Middle frontal gyrus (tissue), 1 donor: ENCODE data around the gene XRRA1.
"Not testable (repeated sequence)": the region's sequence is repeated elsewhere in the genome, so short reads cannot be mapped to it uniquely, and the experiment has no call there.

Experiments
- DNase-seq: peaks from one replicate; pipeline ENCODE4 v3.0.0-alpha.2; 2015; ENCODE audit warnings: low spot score; ENCODE audit errors: extremely low spot score

The XRRA1 gene

GRCh38 chr11:74905326-74905725, 43.6 kb downstream of the XRRA1 start:
- DNase-seq, result no peak

- DNase-seq, result no peak
Observed at GRCh38 chr11:74902342-74902741, 46.5 kb downstream of the XRRA1 start.

DNA sequence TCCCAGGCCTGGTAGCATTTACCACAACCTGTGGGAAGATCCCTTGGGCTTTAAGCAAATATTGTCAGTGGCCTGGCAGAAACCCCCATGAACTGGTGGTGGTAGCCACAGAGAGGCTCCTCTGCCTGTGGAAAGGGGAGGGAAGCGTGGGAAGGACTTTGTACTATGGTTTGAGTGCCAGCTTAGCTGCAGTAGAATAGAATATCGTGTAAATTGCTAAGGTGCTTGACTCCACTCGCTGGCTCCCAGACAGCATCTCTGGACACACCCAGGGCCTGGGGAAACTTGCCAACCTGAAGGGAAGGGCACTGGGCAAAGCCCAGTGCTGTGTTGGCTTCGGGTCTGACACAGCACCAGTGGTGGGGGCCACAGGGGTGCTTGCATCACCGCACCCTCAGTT, 52.6 kb downstream of the XRRA1 start:
- DNase-seq, result no peak

GRCh38 chr11:74895340-74896116, 53.4 kb downstream of the XRRA1 start:
- no peak for DNase-seq

- not testable (repeated sequence) for DNase-seq
Observed at GRCh38 chr11:74893015-74893414, 55.9 kb downstream of the XRRA1 start.

DNA sequence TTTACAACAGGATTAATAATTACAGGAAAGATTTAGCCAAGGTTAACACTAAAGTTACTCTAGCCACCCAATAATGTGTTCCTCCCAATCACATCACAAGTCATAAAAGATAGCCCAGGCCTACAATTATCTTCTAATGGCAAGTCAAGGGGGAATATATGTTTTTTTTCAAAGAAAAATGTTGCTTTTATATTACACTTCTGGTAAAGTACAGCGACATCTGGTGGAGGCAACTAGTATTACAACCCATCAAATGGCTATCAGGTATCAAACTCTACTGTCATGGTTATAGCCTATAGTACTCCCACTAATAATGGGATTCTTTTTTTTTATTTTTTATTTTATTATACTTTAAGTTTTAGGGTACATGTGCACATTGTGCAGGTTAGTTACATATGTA, 71.8 kb downstream of the XRRA1 start:
- DNase-seq, result no peak

DNA sequence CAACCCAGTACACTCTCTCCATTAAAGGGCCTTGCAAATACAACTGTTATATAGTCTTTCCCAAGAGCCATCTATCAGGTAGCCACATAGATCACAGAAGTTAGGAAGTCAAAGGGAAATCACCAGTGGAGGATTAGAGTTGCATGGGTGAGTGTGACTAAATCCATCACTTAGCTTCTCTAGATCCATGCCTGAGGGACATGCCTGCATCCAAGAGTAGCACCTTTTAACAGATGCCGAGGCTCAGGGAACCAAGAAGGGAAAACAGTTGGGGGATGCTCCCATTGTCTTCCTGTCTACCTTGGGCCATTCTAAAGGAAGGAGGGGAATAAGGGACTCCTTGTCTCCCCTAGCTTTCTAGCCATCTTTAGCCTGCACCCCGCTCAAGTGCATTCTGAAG, 77.9 kb downstream of the XRRA1 start:
- DNase-seq, result no peak

DNA sequence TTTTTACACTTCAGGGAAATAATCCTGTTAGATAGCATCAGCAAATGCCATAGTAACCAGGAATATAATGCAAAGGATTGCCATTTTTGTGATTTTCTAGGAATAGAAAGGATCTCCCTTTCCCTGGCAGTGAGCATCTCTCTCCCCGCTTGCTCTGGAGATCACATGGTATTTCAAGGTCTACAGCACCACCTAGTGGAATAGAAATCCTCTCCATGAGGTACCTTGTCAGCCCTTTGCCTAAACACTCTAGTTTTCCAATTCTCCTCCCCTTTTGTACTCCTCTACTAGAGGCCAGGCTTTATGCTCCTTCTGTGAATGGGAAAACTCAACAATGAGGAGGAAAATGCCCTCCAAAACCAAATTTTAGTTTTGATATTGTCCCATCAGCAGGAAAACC, 78.4 kb downstream of the XRRA1 start:
- no peak for DNase-seq

GRCh38 chr11:74866557-74866956, 82.3 kb downstream of the XRRA1 start:
- DNase-seq, result no peak

DNA sequence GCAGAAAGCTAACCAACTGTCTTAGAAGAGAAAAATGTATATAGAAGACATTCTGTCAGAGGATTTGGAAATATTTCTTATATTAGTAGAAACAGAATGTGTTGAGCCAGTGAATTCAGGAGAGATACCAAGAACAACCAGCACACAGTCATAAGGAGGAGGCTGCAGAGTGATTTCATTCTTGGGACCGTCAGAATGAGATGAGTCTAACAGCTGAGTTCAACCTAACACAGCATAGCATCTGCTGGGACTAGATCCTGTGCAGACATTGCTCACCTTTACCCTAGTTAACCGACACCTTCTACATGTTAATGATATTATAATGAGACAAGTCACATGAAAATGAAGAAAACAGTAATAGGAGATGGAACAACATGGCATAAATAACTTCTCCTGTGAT, 85.5 kb downstream of the XRRA1 start:
- DNase-seq, result no peak

GRCh38 chr11:74860743-74861142, 88.1 kb downstream of the XRRA1 start:
- no peak for DNase-seq

DNA sequence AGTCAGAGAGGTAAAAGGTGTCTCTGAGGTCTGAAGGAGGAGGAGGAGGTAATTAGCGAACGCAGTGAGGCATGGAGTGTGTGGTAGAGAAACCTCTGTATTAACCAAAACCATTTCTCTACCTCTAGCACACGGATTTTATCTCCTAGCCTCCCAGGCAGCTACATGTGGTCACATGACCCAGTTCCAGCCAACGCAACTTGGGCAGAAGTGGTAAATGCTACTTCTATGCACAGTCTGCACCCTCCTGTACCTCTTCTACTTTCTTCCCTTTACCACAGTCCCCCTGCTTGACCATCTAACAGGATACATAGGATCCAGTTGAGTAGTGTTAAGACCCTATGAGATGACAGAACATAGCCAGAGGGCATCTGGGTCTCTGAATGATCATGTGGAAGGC, 95.7 kb downstream of the XRRA1 start:
- no peak for DNase-seq

- no peak for DNase-seq
Observed at GRCh38 chr11:74849525-74850391, 99.1 kb downstream of the XRRA1 start.

- no peak for DNase-seq
Observed at GRCh38 chr11:74847895-74848294, 101.0 kb downstream of the XRRA1 start.

- DNase-seq, result no peak
Observed at GRCh38 chr11:74847395-74847794, 101.5 kb downstream of the XRRA1 start.

DNA sequence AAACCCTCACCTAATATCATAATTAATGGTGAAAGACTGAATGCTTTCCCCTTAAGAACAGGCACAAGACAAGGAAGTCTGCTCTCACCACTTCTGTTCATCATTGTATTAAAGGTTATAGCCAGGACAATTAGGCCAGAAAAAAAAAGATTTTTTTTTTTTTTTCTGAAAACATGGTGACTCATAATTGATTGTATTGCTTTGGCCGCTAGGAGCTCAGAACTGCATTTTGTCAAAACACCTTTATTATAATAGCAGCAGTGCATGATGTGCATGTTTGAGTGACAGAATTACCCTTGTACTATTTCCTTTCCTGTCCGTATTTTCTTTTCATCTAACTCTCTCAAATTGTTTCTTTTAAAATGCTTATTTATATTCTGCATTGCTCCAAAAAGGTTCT, 102.1 kb downstream of the XRRA1 start:
- no peak for DNase-seq

DNA sequence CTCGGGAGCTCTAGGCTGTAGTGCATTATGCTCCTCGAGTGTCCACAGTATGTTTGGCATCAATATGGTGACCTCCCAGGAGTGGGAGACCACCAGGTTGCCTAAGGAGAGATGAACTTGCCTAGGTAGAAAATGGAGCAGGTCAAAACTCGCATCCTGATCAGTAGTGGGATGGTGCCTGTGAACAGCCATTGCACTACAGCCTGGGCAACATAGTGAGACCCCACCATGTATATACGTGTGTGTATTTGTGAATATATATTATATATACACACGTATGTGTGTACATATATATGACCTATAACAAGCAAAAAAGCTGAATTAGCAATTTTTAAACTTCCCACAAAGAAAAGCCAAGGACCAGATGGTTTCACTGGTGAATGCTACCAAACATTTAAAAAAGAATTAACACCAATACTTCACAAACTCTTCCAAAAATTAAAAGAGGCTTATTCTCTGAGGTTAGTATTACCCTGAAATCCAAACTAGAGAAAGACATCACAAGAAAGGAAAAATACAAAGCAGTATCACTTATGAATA, 102.8 kb downstream of the XRRA1 start:
- DNase-seq, result no peak

DNA sequence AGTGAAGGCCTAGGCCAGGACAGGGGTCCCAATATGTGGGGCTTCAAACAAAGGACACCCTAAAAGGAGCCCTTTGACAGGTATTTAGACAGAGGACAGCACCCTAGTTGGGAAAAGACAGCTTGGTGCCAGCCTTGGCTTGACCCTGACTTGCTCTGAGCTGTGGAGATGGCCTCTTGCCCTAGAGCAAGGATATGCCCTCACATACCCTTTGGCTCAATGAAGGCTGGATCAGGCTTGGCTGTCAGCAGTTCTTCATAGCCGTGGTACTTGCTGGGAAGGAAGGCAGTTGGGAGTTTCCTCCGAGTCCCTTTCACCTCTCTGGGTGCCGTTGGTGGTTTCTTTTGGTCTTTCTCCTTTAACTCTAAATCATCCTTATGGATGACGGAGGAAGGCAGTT, 104.0 kb downstream of the XRRA1 start:
- DNase-seq, result no peak

DNA sequence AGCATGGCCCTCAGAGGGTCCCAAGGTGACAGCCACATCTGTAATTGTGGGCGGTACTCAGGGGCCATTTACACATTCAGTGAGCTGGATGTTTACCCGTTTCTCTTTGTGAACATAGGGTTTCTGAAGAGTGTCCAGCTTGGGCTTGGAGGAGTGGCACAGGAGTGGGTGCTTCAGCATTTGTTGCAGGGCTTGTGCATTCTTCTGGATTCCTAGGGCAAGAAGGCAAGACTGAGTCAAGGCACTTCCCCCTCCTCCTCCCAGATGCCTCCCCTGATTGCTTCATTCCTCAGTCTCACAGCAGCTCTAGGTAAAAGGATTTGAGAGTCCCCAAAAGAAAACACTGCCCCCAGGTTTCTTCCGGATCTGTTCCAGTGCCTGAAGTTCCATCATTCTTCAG, 104.8 kb downstream of the XRRA1 start:
- no peak for DNase-seq

DNA sequence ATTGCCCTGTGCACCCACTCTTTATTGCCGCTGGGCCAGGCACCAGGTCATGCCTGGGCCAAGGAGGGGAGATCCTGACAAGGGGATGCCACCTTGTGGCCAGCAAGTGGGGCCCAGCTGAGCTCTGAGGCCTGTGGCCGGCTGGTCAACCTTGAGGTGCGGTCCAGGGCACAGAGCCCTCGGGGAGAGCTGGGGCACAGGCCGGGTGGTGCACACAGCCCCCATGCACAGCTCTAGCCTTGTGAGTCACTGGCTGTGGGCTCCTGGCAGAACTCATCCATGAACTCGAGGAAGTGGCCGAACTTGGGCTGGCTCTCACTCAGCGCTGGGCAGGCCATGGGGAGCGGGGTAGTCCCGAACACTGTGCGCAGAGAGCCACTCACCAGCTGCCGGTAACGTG, 105.9 kb downstream of the XRRA1 start:
- no peak for DNase-seq

DNA sequence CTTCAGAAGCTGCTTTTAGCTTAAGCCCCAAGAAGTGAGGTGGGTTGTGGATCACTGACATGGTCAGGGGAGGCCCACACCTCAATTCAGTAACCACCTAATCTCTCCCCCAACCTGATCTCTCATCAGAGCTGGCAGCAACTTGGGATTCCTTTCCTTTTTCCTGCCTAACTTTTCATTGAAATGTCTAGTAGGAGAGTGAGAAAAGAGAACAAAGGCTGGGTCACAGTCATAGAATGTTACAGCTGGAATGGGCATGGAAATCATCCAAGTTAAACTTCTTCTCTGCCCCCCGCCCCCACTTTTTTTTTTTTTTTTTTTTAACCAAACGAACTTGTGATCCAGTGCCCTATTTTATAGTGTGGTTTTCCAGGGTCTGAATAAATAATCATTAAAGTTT, 108.4 kb downstream of the XRRA1 start:
- no peak for DNase-seq

DNA sequence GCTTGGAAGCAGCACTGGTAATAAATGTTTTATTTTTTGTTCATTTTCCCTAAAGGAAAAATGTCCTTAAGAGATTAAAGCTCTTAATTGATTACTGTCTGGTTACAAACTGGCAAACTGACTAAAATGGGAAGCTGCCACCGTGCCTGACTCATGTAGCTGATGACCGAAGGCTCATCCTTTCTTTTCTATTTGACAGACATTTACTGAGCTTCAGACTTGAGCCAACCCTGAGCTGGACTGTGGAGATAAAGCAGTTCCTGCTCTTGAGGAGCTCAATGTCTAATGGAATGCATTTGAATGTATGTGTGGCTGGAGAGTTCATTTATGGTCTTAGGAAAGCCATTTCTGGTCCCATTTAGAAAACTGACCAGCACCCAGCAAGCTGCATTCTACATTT, 108.9 kb downstream of the XRRA1 start:
- no peak for DNase-seq
